Peyer's patch (tissue), 4 donors: ENCODE measurements around the gene DERA.

ENCODE experiments used
- POLR2A ChIP-seq, 2 donors: fragments of 450-650 bp; IDR thresholded peaks; one replicate each; pipeline ENCODE4 v1.5.1; 2017; ENCODE audit warnings: antibody characterized with exemption in 2 of 2, mild to moderate bottlenecking in 2 of 2, moderate library complexity in 2 of 2
- TF ChIP-seq, protein P1 (sequence below), 6 experiments: fragments of 450-650 bp in 4 of 6; fragments of 200-600 bp in 2 of 6; sonication (generic) in 1 of 6; IDR thresholded peaks; one replicate each; pipeline ENCODE4 v1.5.1; 2017 to 2019; ENCODE audit warnings: antibody characterized with exemption in 6 of 6, mild to moderate bottlenecking in 3 of 6, moderate library complexity in 1 of 6

DNA sequence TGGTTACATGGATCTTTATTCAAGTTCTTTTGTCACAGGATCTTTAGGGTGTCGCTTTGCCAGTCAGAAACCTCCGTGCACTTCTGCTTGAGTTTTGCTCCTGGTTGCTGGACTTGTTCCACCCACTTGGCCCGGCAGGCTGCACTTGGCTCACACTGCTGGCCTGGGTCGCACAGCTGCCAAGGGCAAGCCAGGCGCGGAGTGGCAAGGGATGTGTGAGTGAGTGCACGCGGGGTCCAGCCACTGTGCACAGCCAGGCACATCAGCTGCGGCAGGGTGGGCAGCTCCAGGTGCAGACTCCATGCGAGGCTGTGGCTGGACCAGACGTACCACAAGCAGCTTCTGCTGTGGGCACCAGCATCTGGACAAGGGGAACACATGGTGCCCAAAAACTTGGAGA lies 76.6 kb downstream of the DERA start:
- TF ChIP-seq, protein P1, sequence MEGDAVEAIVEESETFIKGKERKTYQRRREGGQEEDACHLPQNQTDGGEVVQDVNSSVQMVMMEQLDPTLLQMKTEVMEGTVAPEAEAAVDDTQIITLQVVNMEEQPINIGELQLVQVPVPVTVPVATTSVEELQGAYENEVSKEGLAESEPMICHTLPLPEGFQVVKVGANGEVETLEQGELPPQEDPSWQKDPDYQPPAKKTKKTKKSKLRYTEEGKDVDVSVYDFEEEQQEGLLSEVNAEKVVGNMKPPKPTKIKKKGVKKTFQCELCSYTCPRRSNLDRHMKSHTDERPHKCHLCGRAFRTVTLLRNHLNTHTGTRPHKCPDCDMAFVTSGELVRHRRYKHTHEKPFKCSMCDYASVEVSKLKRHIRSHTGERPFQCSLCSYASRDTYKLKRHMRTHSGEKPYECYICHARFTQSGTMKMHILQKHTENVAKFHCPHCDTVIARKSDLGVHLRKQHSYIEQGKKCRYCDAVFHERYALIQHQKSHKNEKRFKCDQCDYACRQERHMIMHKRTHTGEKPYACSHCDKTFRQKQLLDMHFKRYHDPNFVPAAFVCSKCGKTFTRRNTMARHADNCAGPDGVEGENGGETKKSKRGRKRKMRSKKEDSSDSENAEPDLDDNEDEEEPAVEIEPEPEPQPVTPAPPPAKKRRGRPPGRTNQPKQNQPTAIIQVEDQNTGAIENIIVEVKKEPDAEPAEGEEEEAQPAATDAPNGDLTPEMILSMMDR (IDR thresholded peaks at IDR 0.05), result no peak
- no peak for TF ChIP-seq POLR2A (IDR thresholded peaks at IDR 0.05)
